Heart left ventricle (tissue), 13 donors: ENCODE results near the gene COLEC12.

Experiments
- CTCF ChIP-seq, 12 donors: fragments of 200-600 bp; sonication (generic) in 4 of 12; IDR thresholded peaks; one replicate each; pipeline versions ENCODE4 v1.5.0 to v1.8.0; 2018 to 2022; ENCODE audit warnings: antibody characterized with exemption in 12 of 12, mild to moderate bottlenecking in 5 of 12
- POLR2A ChIP-seq, 2 donors: fragments of 450-650 bp; IDR thresholded peaks; one replicate each; pipeline ENCODE4 v1.6.1; 2017; ENCODE audit warnings: antibody characterized with exemption in 2 of 2, mild to moderate bottlenecking in 2 of 2, moderate library complexity in 2 of 2
- donor health status: ischemic (EF 13 %, LVEDD 7.1; RV severe dilation, severe dysfunction).
- donor health status: DM: no; HTN: yes; CAD: no.
- donor health status: DM: no; HTN: no; CAD: no.
- donor health status: ischemic (EF 25% LVEDD 6.9; RV normal size, moderate dysfunction).
- donor health status: ischemic (EF 25% LVEDD 5.7; RV mildly dilated, moderate dysfunction).
- donor health status: ischemic (EF 35%, LVEDD 5.7; RV mildly dilated, moderate dysfunction).
- donor health status: nonischemic (EF 11% LVEDD 7.7; RV severe dilation, severe dysfunction).
- donor health status: DM: yes; HTN: yes; CAD: no.
- donor health status: PGD.
- donor health status: ischemic (EF 29% LVEDD 5.4; RV normal size, mild dysfunction).
- donor health status: nonischemic (EF 23%, LVEDD 6.1; RV moderate dilation, normal function).

- no peak for TF ChIP-seq CTCF (IDR thresholded peaks at IDR 0.05)
- TF ChIP-seq POLR2A (IDR thresholded peaks at IDR 0.05) = no peak
Observed at GRCh38 chr18:507636-508035, 7.1 kb upstream of the COLEC12 start.
